Transverse colon (tissue), 4 donors: Measurements from ENCODE around the gene MET.

Source experiments
- CTCF ChIP-seq, 5 experiments: fragments of 200-600 bp in 3 of 5; fragments of 450-650 bp in 2 of 5; sonication (generic) in 3 of 5; IDR thresholded peaks; 1 replicate in 2 of 5; 2 replicates in 3 of 5; pipeline ENCODE4 v1.5.1; 2016 to 2017; ENCODE audit warnings: antibody characterized with exemption in 5 of 5, inconsistent platforms in 3 of 5, mild to moderate bottlenecking in 2 of 5, moderate library complexity in 1 of 5
- POLR2A ChIP-seq: fragments of 450-650 bp; IDR thresholded peaks from one replicate; pipeline ENCODE4 v1.6.1; 2016; ENCODE audit warnings: antibody characterized with exemption, mild to moderate bottlenecking, moderate library complexity
- POLR2AphosphoS5 ChIP-seq, 3 donors: sonication (generic); formaldehyde crosslinking; IDR thresholded peaks; one replicate each; pipeline ENCODE4 v1.6.1; 2016; ENCODE audit warnings: antibody characterized with exemption in 3 of 3

- TF ChIP-seq CTCF (IDR thresholded peaks at IDR 0.05) (no peak), POLR2AphosphoS5 (IDR thresholded peaks at IDR 0.05) (no peak), POLR2A (no peak)
Observed at GRCh38 chr7:116815041-116815440, 143.0 kb downstream of the MET start.
